ACHN (cell line): ENCODE results near the gene CHST13.
"Not testable (repeated sequence)": the region's sequence is repeated elsewhere in the genome, so short reads cannot be mapped to it uniquely, and the experiment has no call there.

Experiments
- DNase-seq: peaks from one replicate; pipeline ENCODE4 v3.0.0-alpha.2; 2015
- in situ Hi-C: cut with HindIII; loops from 2 replicates; pipeline ENCODE4 v1.10.0; 2017; ENCODE audit warnings: low sequenced_read_pairs, low pct_ligation_motif_present, low pct_unique_long_range_greater_than_20kb

CHST13 gene

DNA sequence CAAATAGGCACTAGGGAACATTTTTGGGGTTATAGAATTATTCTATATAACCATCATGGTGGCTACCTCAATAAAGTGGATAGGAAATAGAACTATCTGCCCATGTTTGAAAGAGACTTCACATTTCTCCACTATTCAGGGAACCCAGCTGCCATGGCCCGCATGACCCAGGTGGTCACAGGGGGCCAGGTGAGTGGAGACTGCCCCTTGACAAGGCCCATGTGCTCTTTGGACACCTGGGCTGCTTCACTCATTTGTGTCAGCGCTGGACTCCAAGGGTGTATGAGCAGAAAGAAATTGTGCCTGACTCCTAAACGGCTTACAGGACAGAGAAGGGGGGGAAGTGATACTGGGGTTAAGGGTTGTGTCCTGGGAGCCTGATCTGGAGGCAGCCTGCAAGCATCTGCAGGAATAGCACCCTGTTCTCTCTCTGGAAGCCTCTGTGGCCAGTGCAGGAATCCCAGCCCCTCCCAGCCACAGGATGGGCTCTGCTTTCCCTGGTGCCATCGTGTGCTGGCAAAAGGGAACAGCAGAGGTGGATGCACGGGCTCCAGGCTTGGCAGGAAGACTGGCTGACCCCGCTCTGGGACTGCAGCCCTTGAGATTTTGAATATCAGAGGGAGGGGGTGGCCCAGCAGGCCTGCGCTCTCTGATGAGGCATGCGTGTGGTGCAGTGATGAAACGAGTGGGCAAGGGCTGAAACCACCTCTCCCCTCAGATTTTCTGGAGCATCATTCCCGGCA lies 43.9 kb downstream of the CHST13 start:
- DNase-seq = peak; percentile 44
- in situ Hi-C loops = no loop called here

DNA sequence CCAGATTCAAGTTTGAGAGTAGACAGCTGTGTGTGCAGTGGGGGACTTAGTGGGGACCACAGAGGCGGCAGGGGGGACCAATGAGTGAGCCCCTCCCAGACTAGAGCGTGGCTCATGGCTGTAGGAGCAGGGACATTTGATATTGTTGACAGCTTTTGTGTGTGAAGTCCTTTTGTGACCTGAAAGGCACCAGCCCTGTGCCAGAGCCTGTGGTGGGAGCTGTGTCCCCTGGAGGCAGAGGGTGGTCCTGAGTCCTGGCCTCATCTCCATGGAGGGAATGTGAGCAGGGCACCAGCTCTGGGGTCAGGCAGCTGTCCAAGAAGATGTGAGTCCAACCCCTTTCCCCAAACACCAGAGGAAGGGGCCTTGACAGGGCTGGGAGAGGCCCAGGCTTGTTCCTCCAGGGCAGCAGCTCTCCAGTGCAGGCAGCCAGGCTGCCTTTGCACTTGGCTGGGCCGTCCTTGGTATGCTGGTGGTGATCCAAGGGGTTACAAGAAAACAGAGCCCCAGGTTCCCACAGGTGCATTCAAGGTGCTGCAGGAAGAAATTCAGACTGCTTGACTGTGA lies 44.9 kb downstream of the CHST13 start:
- in situ Hi-C loops = no loop called here
- no peak for DNase-seq

DNA sequence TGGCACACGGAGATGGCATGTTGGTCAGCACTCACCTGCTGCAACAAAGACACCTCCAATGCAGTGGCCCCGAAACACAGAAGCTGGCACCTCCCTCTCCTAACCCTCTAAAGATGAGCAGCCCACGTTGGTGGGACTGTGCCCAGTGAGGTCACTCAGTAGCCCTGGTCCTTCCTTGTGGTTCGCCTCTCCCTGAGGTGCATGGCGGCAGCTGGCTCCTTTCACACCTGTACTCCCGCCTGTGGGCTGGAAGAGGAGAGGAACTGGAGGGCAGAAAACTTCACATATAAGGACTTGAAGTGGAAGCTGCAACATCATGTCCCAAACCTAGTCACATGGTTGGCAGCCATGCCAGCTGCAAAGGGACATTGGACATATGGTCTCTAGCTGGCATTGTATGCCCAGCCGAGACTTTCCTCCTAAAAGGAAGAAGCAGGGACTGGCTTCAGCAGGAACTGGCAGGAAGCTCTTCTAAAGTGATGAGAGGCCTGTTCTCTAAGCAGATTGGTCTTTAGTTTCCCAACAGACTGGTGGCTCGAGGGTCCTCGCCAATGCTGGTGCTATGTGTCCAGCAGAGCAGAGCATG lies 45.5 kb downstream of the CHST13 start:
- in situ Hi-C loops = no loop called here
- DNase-seq = no peak

DNA sequence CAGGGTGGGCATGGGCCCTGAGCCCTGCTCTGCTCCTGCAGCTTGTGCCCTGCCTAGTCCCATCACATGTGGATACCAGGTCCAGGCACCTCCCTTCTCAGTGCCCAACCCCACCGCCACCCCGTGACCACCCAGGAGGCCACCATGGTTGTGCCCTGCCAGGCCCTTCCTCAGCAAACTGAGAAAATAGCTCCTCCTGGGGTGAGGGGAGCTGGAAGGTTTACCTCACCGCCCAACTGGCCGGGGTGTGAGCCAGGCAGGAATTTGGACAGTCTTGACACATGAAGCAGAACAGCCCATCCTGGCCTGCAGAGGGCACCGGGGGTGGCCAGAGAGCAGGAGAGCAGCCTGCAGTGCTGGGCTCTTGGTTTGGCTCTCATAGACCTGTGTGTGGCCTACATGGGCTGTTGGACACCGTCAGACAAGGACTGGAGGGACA lies 46.2 kb downstream of the CHST13 start:
- no peak for DNase-seq
- in situ Hi-C loops = no loop called here

DNA sequence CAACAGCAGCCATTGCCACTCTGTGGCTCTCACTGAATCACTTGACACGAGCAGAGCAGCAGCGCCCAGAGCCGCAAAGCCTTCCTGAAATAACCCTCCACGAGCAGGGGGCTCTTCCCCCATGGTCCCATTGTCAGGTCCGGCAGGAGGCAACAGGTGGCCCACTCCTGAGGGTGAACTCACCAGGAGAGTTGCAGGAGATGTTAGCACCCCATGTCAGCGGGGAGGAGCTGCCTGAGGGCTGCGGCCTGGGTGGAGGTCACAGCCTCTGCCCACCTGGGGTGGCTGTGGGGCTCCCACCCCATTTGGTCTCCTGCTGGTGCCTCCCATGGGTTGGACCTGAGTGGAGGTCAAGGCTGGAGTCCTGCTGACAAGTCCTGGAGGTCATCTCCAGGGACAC lies 47.1 kb downstream of the CHST13 start:
- in situ Hi-C loops = no loop called here
- DNase-seq = no peak

DNA sequence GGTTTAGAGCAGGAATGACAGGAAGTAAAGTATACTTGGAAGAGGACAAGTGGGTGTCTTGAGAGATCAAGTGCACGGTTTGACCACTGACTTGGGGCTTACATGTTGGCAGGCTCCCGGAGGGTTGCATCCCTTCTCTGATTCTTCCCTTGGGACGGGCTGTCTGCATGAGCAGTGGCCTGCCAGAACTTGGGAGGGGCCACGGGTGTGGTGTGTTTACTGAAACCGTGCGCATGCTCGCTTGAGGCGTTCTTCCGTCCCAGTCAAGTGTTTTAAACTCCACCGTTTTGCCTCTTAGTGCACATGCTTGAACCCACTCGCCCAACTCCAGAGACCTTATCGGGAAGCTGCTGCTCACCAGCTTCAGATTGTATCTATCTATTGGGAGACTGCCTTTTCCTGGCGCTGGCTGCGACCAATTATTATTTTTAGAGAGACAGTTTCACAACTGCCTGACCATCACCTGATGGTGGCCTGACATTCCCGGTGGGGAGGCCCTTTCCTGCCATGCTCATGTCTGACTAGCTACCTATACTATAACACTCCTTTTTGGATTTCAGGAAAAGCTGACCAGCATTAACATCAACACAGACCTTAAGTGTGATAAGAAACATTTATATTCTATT lies 49.6 kb downstream of the CHST13 start:
- in situ Hi-C loops = no loop called here
- DNase-seq = no peak

DNA sequence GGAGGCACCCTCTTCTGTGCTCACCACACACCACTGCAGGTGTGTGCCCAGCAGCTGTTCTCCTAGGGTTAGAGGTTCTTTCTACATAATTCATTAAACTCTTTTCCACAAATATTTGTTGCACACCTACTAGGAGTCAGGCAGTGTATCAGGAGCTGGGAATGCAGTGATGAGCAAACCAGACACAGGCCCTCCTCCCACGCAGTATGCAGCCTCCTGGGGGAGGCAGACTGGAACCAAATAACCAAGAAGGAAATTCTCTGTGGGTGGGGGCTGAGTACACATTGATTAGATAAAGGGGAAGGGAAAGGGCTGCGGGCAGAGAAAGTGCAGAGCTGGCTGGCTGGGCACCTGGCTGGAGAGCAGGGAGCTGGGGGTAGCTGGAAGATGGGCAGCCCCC lies 53.3 kb downstream of the CHST13 start:
- no peak for DNase-seq
- in situ Hi-C loops = no loop called here

DNA sequence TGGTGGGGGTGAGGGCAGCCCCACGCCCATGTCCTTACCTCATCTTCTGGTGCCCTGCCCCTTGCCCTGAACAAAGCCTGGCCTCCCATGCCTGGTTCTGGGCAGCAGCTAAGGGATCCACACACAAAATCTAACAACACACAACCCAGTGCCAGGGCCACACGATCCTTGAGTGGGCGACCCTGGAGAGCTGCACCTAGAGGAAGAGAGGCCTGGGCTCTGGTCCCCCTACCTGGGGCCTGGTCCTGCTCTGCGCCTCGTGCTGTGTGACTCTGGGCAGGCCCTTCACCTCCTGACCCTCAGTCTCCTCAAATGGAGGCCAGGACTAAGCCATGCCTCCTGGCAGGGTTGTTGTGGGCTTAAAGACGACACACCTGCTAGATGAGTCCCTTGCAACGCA lies 54.7 kb downstream of the CHST13 start:
- in situ Hi-C loops = no loop called here
- no peak for DNase-seq

DNA sequence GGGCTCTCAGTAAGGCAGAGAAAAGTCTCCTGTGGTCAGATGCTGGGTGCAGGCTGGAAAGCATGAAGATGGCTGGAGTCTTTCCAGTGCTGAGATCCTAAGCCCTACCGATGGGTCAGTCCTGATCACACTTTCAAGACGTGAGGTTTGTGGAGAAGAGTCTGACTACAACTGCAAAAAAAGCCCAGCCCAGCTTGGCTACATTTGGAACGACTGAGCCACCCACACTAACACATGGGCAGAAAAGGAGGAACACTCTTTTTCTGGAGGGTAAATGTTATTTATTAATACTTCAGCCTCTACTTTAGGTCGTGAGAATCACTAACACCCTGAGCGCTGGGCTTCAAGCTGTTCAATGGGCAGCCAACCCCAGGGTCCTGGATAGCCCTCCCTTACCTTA lies 56.8 kb downstream of the CHST13 start:
- no peak for DNase-seq
- in situ Hi-C loops = no loop called here

DNA sequence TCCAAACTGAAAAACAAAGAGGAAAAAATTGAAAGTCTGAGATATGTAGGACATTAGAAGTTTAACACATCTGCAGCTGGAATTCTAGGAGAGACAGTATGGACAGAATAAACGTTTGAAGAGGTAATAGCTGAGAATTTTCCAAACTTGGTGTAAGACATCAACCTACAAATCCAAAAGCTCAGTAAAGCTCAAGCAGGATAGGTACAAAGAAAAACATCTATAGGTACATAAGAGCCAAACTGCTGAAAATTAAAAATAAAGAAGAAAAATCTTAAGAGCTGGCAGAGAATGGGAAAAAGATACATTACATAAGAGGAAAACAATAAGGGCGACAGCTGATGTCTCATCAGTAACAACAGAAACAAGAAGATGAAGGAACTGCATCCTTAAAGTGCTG lies 57.6 kb downstream of the CHST13 start:
- in situ Hi-C loops = no loop called here

DNA sequence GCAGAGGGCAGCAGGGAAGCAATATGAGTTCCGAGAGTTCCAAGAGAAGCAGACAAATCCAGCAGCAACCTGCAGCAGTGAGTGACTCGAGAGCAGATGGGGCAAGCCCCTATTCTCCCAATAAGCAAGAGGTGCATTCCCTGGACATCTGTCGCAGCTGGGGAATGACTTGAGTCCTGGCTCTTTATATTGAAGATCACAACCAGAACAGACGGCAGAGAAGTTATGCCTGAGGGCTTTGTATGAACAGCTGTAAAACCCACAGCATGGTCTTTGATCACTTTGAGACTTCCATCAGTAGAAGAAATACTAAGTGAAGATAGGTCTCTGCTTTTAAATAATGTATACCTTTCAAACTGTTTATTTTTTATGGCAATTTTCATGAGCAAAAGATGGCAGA lies 58.4 kb downstream of the CHST13 start:
- DNase-seq = no peak
- in situ Hi-C loops = no loop called here

More for the DNA sequence above, 57.6 kb downstream of the CHST13 start:
- DNase-seq = no peak

DNA sequence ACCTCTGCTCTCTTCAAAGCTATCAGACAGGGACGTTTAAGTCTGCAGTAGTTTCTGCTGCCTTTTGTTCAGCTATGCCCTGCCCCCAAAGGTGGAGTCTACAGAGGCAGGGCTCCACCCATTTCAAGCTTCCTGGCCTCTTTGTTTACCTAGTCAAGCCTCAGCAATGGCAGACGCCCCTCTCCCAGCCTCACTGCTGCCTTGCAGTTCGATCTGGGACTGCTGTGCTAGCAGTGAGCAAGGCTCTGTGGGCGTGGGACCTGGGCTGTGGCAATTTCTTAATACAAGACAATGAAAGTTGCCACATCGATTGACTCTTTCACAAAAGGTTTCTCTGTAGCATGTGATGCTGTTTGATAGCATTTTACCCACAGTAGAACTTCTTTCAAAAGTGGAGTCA lies 67.6 kb downstream of the CHST13 start:
- DNase-seq, in situ Hi-C loops: not testable (repeated sequence)
